ENCODE measurements around the gene ADCK1. TPM values are rescaled to one million over a fixed set of nuclear protein-coding genes. Genes with fewer than 3 reads are reported as not detected.

Gene ADCK1
- total RNA-seq, 1 experiment from 2014 or later = 19.0 TPM

DNA sequence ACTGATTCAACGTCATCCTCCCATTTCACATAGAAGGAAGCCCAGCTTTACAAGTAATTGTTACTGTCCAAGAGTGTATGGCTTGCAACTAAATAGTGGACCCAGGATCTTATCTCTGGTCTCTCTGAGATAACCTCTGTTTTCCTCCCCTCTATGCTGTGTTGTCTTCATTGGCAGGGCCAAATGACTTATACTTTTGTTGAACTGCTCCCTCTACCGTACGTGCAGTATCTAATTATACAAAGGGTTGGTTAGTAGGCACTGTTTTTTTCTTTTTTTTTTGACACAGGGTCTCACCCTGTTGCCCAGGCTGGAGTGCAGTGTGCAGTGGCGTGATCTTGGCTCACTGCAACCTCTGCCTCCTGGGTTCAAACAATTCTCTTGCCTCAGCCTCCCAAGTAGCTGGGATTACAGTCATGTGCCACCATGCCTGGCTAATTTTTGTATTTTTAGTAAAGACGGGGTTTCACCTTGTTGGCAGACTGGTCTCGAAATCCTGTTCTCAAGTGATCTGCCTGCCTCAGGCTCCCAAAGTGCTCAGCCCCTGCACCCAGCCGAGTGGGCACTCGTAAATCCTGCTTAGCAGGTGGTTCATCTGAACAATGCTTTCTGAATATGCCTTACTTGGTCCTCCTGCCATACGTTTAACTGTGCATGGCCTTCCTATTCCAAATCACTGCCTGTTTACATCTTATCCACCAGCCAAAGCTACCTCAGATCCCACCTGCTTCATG lies 162.1 kb downstream of the ADCK1 start:
- DNase-seq = no peak
- H3K4me1 ChIP-seq (replicated peaks; ENCODE audit: insufficient read depth) = no peaks in the 10 kb centered on the region
- H3K9me3 ChIP-seq (ENCODE audit: insufficient read depth, low read depth) = no peaks in the 10 kb centered on the region
- H3K4me3 ChIP-seq = no peak overlapping the region
- H3K27ac ChIP-seq = no peak overlapping the region
- no peaks in the 10 kb centered on the region for H3K79me2 ChIP-seq (ENCODE audit: low read depth)
- H3K27me3 ChIP-seq (ENCODE audit: insufficient read depth, low read depth) = peaks cover 21% of the 10 kb centered on the region; the same call in 1 of the 2 replicates
- no peak overlapping the region for H2AFZ ChIP-seq
- ChIA-PET CTCF (no interaction called here), POLR2A (ENCODE audit: unreplicated experiment) (no interaction called here)
- no peaks in the 10 kb centered on the region for H3F3A ChIP-seq (ENCODE audit: insufficient read depth, low read depth)
- BruUV-seq (replicated peaks) = no TSS peak
- intact Hi-C loops (cut with micrococcal nuclease; ENCODE audit: unreplicated experiment) = loop anchor here (10.0 kb wide), 1 partner anchor 307 kb away; no protein-coding TSS in a partner anchor
- H4K20me1 ChIP-seq (ENCODE audit: insufficient read depth) = no peaks in the 10 kb centered on the region
- no peak for TF ChIP-seq EZH2 (IDR thresholded peaks at IDR 0.05; ENCODE audit: low read depth)
- TF ChIP-seq, protein P1, sequence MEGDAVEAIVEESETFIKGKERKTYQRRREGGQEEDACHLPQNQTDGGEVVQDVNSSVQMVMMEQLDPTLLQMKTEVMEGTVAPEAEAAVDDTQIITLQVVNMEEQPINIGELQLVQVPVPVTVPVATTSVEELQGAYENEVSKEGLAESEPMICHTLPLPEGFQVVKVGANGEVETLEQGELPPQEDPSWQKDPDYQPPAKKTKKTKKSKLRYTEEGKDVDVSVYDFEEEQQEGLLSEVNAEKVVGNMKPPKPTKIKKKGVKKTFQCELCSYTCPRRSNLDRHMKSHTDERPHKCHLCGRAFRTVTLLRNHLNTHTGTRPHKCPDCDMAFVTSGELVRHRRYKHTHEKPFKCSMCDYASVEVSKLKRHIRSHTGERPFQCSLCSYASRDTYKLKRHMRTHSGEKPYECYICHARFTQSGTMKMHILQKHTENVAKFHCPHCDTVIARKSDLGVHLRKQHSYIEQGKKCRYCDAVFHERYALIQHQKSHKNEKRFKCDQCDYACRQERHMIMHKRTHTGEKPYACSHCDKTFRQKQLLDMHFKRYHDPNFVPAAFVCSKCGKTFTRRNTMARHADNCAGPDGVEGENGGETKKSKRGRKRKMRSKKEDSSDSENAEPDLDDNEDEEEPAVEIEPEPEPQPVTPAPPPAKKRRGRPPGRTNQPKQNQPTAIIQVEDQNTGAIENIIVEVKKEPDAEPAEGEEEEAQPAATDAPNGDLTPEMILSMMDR (conservative IDR thresholded peaks at IDR 0.05) = peak; percentile 46; the same call in 1 of the 2 replicates
- H3K4me2 ChIP-seq = no peak overlapping the region
- no peaks in the 10 kb centered on the region for H3K36me3 ChIP-seq (ENCODE audit: low read depth)
- H3K9me2 ChIP-seq (ENCODE audit: insufficient read depth) = no peaks in the 10 kb centered on the region

DNA sequence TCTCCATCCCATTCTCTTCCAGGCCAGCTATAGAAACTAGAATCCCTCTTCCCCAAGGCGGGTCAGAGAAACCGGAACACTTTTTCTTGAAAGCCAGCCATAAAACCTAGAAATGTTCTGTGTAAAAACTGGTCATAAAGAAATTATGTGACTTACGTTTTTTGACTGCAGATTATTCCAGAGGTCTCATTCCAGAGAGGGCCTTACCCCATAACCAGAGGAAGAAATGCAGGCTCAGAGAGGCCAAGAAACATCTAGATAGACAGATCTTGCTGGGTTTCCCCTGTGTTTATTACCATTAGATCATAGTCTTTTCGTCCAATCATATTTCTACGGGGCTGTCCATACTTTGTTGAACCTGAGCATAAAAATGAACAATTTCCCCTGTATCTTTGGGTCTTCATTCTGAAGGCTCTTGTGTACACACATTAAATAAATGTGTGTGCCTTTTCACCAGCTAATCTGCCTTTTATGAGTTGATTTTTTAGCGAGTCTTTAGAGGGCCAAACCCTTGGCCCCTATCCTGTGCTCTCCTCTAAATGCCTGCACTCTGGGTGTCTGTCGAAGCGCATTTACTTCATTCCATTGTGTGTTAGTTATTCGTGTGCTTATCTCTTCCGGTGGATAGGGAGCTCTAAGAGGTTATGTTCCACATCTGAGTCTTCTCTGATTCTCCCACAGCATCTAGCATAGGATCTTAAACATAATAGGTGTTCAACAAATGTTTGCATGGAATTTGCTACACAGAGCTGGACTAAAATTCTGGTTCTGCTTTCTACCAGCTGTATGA lies 163.0 kb downstream of the ADCK1 start:
- ChIA-PET CTCF (no interaction called here), POLR2A (ENCODE audit: unreplicated experiment) (no interaction called here)
- intact Hi-C loops (cut with micrococcal nuclease; ENCODE audit: unreplicated experiment) = loop anchor here (10.0 kb wide), 1 partner anchor 308 kb away; no protein-coding TSS in a partner anchor
- Histone ChIP-seq H4K20me1 (ENCODE audit: insufficient read depth) (no peaks in the 10 kb centered on the region), H3K4me3 (no peak overlapping the region), H3K9me2 (ENCODE audit: insufficient read depth) (no peaks in the 10 kb centered on the region), H3K27me3 (ENCODE audit: insufficient read depth, low read depth) (peaks cover 24% of the 10 kb centered on the region; the same call in 1 of the 2 replicates), H3F3A (ENCODE audit: insufficient read depth, low read depth) (no peaks in the 10 kb centered on the region), H3K36me3 (ENCODE audit: low read depth) (no peaks in the 10 kb centered on the region), H3K4me1 (replicated peaks; ENCODE audit: insufficient read depth) (no peaks in the 10 kb centered on the region), H3K4me2 (no peak overlapping the region), H3K79me2 (ENCODE audit: low read depth) (no peaks in the 10 kb centered on the region), H2AFZ (no peak overlapping the region), H3K27ac (no peak overlapping the region), H3K9me3 (ENCODE audit: insufficient read depth, low read depth) (no peaks in the 10 kb centered on the region)
- no peak for TF ChIP-seq EZH2 (IDR thresholded peaks at IDR 0.05; ENCODE audit: low read depth)
- TF ChIP-seq, protein P1 (conservative IDR thresholded peaks at IDR 0.05) = no peak
- no peak for DNase-seq
- BruUV-seq (replicated peaks) = no TSS peak

DNA sequence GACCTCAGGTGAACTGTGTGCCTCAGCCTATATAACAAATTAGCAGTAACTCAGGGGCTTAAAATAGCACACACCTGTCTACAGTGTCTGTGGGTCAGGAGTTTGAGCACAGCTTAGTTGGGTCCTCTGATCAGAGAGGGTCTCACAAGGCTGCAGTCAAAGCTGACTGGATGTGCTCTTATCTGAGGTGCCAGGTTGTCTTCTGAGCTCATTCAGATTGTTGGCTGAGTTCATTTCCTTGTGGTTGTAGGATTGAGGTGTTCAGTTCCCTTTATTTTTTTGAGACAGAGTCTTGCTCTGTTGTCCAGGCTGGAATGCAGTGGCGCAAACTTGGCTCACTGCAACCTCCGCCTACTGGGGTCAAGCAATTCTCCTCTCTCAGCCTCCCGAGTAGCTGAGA lies 164.7 kb downstream of the ADCK1 start:
- no peak overlapping the region for H3K4me3 ChIP-seq
- H3K4me2 ChIP-seq = no peak overlapping the region
- H3K4me1 ChIP-seq (replicated peaks; ENCODE audit: insufficient read depth) = no peaks in the 10 kb centered on the region
- no peaks in the 10 kb centered on the region for H4K20me1 ChIP-seq (ENCODE audit: insufficient read depth)
- no peaks in the 10 kb centered on the region for H3K79me2 ChIP-seq (ENCODE audit: low read depth)
- no peak for TF ChIP-seq EZH2 (IDR thresholded peaks at IDR 0.05; ENCODE audit: low read depth)
- TF ChIP-seq, protein P1 (conservative IDR thresholded peaks at IDR 0.05) = no peak
- no peak for DNase-seq
- BruUV-seq (replicated peaks) = no TSS peak
- intact Hi-C loops (cut with micrococcal nuclease; ENCODE audit: unreplicated experiment) = loop anchor here (10.0 kb wide), 1 partner anchor 310 kb away; no protein-coding TSS in a partner anchor
- no peak overlapping the region for H2AFZ ChIP-seq
- H3K36me3 ChIP-seq (ENCODE audit: low read depth) = no peaks in the 10 kb centered on the region
- H3K27ac ChIP-seq = no peak overlapping the region
- ChIA-PET CTCF (no interaction called here), POLR2A (ENCODE audit: unreplicated experiment) (no interaction called here)
- H3K9me3 ChIP-seq (ENCODE audit: insufficient read depth, low read depth) = no peaks in the 10 kb centered on the region
- H3K27me3 ChIP-seq (ENCODE audit: insufficient read depth, low read depth) = peaks cover 27% of the 10 kb centered on the region
- no peaks in the 10 kb centered on the region for H3F3A ChIP-seq (ENCODE audit: insufficient read depth, low read depth)
- H3K9me2 ChIP-seq (ENCODE audit: insufficient read depth) = no peaks in the 10 kb centered on the region

All from PC-9 (cell line).